ENCODE results near the gene TULP1.

GRCh38 chr6:35449287-35449881 is 63.3 kb downstream of the TULP1 start:
- TF ChIP-seq CTCF (IDR thresholded peaks at IDR 0.05) (peak; percentile 54 to 64), EP300 (IDR thresholded peaks at IDR 0.05) (no peak), POLR2A (IDR thresholded peaks at IDR 0.05) (no peak)

All from suprapubic skin (tissue), 3 donors.